Measurements from ENCODE around the gene KRT32. TPM values are rescaled to one million over a fixed set of nuclear protein-coding genes. Genes with fewer than 3 reads are reported as not detected.
A peak's percentile ranks its signal among the peaks of the same experiment; 100 is the strongest.

KRT32 gene
- total RNA-seq, 2 donors from 2014 or later = 0.23 TPM; not detected in 1

DNA sequence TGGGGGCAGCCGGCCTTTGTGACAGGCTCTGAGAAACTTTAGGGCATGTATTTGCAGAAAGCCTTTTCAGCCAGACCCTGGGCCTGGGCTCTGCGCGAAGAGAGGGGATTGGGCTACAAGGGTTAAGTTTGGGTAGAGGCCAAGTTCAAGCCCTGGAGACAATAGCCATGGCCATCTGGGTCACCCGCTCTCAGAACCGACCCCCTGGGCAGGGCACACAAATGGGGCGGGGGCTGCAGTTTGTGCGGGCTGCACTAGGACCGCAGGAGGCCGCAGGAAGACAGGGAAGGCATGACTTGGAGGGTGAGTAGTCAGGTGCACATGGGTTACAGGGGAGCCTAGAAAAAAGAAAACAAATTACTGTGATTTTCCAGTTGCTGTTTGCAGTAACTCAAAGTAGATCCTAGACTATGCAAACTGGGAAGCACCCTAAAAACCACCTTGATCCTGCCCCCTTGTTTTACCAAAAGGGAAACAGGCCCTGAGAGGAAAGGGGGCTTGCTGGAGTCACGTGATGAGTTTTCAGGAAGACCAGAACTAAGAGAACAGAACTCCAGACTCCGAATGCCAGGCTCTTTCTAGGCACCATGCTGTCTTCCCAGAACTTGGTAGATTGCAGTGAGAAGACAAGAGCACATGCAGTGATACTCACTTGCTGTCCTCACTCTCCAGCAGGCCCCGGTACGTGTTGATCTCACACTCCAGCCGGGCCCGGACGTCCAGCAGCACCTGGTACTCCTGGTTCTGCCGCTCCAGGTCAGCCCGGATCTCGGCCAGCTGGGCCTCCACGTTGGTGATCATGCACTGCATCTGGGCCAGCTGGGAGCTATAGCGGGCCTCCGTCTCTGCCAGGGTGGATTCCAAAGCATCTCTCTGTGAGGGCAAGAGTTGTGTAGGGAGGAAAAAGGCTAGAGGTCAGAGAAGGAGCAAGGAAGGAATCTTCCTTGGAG, 10.0 kb upstream of the KRT32 start:
- intact Hi-C loops (cut with DNase I) = no loop called here
- peak; percentile 73 for DNase-seq (ENCODE audit: low spot score)

DNA sequence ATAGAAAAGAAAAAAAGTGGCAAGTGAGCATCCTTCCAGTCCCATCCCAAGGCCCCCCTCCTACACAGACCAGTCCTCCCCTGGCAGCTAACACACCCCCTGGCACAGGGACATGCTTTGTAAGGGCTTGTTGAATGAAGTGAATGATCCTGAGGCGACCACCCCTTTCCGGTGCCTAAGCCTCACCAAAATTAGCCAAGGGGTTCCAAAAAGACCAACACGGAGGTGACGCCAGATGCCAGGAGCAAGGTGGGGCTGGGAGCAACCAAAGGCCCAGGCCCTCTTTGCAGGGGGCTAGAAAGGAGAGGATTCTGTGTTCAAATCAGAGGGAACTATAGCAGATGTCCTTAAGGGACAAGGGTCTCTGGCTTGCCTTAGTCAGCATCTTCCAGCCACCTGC, 8.2 kb upstream of the KRT32 start:
- DNase-seq (ENCODE audit: low spot score) = peak; percentile 59
- intact Hi-C loops (cut with DNase I) = no loop called here

DNA sequence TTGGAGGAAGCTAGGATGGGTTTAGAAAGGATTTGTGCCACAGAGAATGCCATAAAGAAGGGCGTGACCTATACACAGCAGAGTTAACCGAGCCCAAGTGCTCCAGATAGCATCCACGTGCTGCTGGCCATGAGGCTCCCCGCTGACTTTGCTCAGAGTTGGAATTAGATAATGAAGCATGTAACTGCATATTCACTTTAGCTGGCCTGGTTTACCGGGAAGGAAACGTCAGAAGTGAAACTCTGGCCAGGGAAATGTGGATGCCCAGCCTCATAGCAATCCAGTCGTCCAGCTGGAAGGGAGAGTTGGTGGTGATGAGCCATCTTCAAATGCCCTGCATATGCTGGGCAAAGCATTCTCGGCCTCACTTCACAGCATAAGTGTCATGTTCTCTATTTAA, 7.7 kb upstream of the KRT32 start:
- intact Hi-C loops (cut with DNase I) = no loop called here
- DNase-seq (ENCODE audit: low spot score) = peak; percentile 61

- intact Hi-C loops (cut with DNase I) = no loop called here
- DNase-seq (ENCODE audit: low spot score) = no peak
These were observed 1.2 kb upstream of the KRT32 start for GRCh38 chr17:41468346-41468745.

DNA sequence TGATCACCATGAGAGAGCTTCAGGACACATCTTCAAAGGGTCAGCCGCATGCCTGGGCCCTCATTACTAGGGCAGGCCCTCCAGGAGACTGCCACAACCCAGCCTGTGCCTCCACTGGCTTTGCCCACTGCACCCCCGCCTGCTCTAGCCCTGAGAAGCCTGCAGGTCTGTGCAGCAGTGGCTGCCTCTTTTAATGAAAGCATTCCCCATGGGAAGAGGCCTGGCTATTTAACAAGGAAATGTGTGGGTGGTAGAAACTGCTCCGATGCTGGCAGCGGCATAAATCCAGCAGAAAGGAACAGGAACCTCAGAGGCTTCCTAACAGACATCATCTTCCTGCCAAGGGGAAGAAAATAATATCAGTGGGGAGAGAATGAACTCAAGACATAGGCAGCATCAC, 375 bp upstream of the KRT32 start:
- peak; percentile 64 for DNase-seq (ENCODE audit: low spot score)
- intact Hi-C loops (cut with DNase I) = no loop called here

DNA sequence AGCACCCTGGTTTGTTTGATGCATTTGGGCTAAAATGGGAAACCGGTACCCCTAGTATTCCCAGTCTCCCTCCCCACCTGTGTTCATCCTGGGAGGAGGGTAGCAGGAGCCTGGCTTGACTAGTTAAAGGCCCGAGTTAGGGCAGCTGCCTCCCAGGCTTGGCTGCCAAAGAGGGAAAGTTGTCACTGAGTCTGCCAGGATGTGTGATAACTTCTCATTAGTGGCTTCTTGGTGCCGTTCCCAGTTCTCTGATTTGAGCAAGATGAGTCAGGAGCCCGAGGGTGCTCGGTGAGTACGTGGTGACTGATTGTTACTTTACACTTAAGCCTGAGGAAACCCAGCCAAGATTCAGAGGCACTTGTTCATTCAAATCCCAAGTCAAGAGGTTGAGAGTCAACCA, 2.5 kb downstream of the KRT32 start:
- intact Hi-C loops (cut with DNase I) = no loop called here

GRCh38 chr17:41464173-41464572, 3.0 kb downstream of the KRT32 start:
- intact Hi-C loops (cut with DNase I) = no loop called here
- peak; percentile 71 for DNase-seq (ENCODE audit: low spot score)

More for the DNA sequence above, 2.5 kb downstream of the KRT32 start:
- peak; percentile 83 for DNase-seq (ENCODE audit: low spot score)

DNA sequence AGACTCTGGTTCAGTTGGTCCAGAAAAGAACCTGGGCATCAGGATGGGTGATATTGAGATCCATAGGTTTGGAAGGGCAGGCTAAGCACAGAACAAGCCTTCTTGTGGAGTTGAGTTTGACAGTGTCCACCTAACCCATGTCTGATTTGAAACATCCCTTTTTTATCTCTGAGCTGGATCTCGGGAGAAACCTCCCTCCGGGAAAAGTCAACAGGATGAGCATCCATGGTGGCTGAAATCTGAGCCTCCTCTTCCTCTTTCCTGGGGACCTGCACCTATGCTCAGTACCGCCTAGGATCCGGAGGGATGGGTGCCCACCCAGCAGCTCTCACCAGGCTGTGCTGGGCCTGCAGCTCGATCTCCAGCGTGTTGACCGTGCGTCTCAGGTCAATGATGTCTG, 3.4 kb downstream of the KRT32 start:
- intact Hi-C loops (cut with DNase I) = no loop called here

DNA sequence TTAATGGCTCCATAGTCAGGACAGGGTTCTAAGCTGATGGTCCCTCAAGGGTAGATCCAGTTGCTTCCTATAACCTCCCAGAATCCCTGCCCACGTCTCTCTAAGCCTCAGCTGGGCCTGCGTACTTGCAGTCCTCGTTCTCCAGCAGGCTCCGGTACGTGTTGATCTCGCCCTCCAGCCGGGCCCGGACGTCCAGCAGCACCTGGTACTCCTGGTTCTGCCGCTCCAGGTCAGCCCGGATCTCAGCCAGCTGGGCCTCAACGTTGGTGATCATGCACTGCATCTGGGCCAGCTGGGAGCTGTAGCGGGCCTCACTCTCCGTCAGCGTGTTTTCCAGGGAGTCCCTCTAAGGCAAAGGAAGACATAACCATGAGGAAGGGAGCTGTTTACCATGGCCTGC, 4.5 kb downstream of the KRT32 start:
- intact Hi-C loops (cut with DNase I) = no loop called here
- DNase-seq (ENCODE audit: low spot score) = peak; percentile 75

More for the DNA sequence above, 3.4 kb downstream of the KRT32 start:
- peak; percentile 78 for DNase-seq (ENCODE audit: low spot score)

- intact Hi-C loops (cut with DNase I) = no loop called here
- no peak for DNase-seq (ENCODE audit: low spot score)
These were observed 9.5 kb downstream of the KRT32 start for GRCh38 chr17:41457676-41458075.

- DNase-seq (ENCODE audit: low spot score) = no peak
- intact Hi-C loops (cut with DNase I) = no loop called here
These were observed 11.0 kb downstream of the KRT32 start for GRCh38 chr17:41456204-41456603.

- intact Hi-C loops (cut with DNase I) = no loop called here
- no peak for DNase-seq (ENCODE audit: low spot score)
These were observed 11.9 kb downstream of the KRT32 start for GRCh38 chr17:41455236-41455635.

GRCh38 chr17:41453066-41453465, 14.1 kb downstream of the KRT32 start:
- intact Hi-C loops (cut with DNase I) = no loop called here
- DNase-seq (ENCODE audit: low spot score) = no peak

DNA sequence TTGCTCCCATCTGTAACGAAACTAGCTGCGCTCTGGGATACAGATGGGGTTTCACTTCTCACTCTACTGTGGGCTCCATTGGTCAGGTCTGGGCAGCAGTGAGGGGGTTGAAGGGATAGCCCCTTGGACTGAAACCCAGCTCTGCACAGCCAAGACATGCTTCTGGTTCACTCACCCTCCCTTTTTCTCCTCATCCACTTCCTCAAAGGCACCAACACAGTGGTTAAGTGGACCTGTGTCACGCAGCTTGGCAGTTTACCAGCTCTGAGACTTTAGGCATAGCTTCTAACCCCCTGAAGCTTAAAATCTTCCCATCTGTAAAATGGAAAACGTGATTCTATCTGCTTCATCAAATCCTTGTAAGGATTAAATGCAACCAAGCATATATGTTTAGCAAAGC, 14.9 kb downstream of the KRT32 start:
- DNase-seq (ENCODE audit: low spot score) = no peak
- intact Hi-C loops (cut with DNase I) = no loop called here

DNA sequence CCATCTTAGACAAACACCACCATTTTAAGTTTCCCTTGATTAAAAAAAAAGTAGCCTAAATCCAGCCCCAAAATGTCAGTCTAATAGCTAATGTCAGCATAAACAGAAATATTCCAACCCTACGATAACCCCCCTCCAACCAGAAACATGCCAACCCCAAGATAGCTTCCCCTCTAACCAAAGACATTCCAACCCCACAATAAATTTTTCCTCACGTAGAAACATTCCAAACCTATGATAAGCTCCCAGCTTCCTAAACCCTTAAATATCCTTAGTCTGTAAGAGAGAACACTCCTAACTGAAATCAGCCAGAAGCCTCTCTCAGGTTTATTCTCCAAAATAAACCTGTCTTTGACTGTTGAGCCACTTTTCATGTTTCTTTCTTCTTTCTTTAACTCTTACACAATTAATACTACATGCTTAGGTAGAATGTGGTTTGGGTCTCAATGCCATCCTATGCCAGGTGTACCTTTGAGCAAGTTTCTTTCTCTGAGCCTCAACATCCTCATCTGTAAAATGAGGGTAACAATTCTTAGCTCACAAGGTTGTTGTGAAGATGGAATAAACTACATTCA, 15.9 kb downstream of the KRT32 start:
- intact Hi-C loops (cut with DNase I) = no loop called here

DNA sequence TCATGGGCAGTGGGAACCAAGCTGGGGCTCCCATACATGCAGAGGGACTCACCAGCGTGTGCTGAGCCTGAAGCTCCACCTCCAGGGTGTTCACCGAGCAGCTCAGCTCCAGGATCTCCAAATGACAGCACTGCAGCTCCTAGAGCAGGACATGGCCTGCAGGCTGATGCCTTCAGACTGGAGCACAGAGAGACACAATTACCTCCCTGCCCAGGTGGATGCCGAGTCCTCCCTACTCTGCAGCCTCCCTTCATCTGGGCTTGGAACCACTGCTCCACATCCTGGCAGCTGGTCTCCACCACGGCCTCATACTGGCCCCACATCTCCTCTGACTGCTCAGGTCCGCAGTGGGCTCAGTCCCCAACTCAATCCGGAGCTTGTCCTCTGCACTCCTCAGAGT, 18.2 kb downstream of the KRT32 start:
- intact Hi-C loops (cut with DNase I) = no loop called here
- DNase-seq (ENCODE audit: low spot score) = no peak

More for the DNA sequence above, 15.9 kb downstream of the KRT32 start:
- DNase-seq (ENCODE audit: low spot score) = no peak

DNA sequence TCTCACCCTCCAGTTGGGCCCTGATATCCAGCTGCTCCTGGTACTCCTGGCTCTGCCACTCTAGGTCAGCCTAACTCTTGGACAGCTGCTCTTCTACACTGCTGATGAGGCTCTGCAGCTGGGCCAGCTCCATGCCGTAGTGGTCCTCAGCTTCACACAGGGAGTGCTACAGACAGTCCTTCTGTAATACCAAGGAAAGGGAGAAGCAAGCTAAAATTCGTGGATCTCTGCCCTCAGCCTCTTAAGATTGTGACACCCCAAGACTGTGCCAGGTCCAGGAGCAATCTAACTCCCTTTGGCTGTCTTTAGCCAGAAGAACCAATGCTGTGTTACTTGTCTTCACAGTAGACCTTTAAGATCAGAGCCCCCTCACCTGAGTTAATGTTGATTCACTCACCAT, 18.7 kb downstream of the KRT32 start:
- intact Hi-C loops (cut with DNase I) = no loop called here
- DNase-seq (ENCODE audit: low spot score) = no peak

DNA sequence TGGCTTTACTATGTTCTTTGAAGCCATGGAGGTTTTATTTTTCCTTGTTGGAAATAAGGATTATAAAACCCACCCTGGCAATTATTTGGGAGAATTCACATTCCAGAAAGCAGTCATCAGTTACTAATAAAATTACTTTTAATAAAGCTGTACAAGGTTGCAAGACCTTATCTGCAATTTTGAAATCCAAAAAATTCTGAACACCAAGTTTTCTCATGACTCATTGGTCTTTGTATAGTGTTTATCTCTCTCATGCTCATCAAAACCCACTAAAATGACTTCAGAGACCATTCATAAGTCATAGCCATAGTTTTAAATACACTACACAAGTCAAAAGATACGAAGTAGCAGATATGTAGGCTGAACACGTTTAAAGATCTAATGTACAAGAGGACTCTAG, 20.4 kb downstream of the KRT32 start:
- intact Hi-C loops (cut with DNase I) = no loop called here
- DNase-seq (ENCODE audit: low spot score) = no peak

DNA sequence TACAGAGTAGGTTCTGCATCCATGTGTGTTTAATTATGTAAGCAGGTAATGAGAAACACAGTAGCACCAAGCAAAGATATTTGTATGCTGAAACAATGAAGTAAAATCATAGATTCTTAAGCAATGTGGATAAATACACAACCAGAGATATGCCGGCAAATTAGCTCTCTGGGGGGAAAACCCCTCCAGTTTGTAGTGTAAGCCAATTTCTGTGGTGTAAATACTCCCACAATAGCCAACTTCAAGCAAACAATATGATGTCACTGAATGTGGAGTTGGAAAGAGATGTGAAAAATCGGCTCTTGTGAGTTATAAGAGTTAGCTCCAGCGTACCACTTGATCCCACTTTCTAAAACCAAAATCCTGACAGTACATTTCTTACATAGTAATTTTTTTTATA, 22.5 kb downstream of the KRT32 start:
- DNase-seq (ENCODE audit: low spot score) = no peak
- intact Hi-C loops (cut with DNase I) = no loop called here

GRCh38 chr17:41444186-41444585, 23.0 kb downstream of the KRT32 start:
- DNase-seq (ENCODE audit: low spot score) = no peak
- intact Hi-C loops (cut with DNase I) = no loop called here

GRCh38 chr17:41442739-41443138, 24.4 kb downstream of the KRT32 start:
- DNase-seq (ENCODE audit: low spot score) = no peak
- intact Hi-C loops (cut with DNase I) = no loop called here
